C4-2B (cell line): Measurements from ENCODE around the gene SLC38A9.

ENCODE experiments used
- H3K27ac ChIP-seq: fragments of 450-650 bp; 2 replicates; pipeline ENCODE4 v1.5.1; 2017
- CTCF ChIP-seq: fragments of 450-650 bp; conservative IDR thresholded peaks from 2 replicates; pipeline ENCODE4 v1.5.1; 2017; ENCODE audit warnings: mild to moderate bottlenecking
- ZFX ChIP-seq: fragments of 450-650 bp; IDR thresholded peaks from 2 replicates; pipeline ENCODE4 v1.6.1; 2017

Gene SLC38A9

GRCh38 chr5:55692106-55692417, 20.1 kb downstream of the SLC38A9 start:
- H3K27ac ChIP-seq: no peak overlapping the region
- TF ChIP-seq CTCF: peak; percentile 51
- TF ChIP-seq ZFX: no peak

- TF ChIP-seq ZFX (no peak), CTCF (peak; percentile 89)
- no peak overlapping the region; the same call in 1 of the 2 replicates for H3K27ac ChIP-seq
Observed at GRCh38 chr5:55691265-55692105, 20.6 kb downstream of the SLC38A9 start.

- peak overlapping the region; percentile 73 for H3K27ac ChIP-seq
- TF ChIP-seq ZFX (no peak), CTCF (no peak)
Observed at GRCh38 chr5:55682071-55682470, 30.1 kb downstream of the SLC38A9 start.

- TF ChIP-seq CTCF (no peak), ZFX (no peak)
- H3K27ac ChIP-seq: peak overlapping the region; percentile 73; the same call in 1 of the 2 replicates
Observed at GRCh38 chr5:55681301-55681700, 30.8 kb downstream of the SLC38A9 start.

GRCh38 chr5:55680353-55680752, 31.8 kb downstream of the SLC38A9 start:
- peak overlapping the region; percentile 43; the same call in 1 of the 2 replicates for H3K27ac ChIP-seq
- TF ChIP-seq ZFX: no peak
- TF ChIP-seq CTCF: no peak

- TF ChIP-seq ZFX: no peak
- TF ChIP-seq CTCF: no peak
- H3K27ac ChIP-seq: no peak overlapping the region
Observed at GRCh38 chr5:55679556-55679955, 32.6 kb downstream of the SLC38A9 start.

GRCh38 chr5:55675119-55675518, 37.0 kb downstream of the SLC38A9 start:
- no peak overlapping the region for H3K27ac ChIP-seq
- TF ChIP-seq ZFX: no peak
- TF ChIP-seq CTCF: no peak
